Chondrocyte (in vitro differentiated cells): Measurements from ENCODE around the gene CRIM1. TPM values are rescaled to one million over a fixed set of nuclear protein-coding genes. Genes with fewer than 3 reads are reported as not detected.

ENCODE experiments used
- DNase-seq: peaks from one replicate; pipeline ENCODE4 v3.0.0; 2021; ENCODE audit warnings: mixed read lengths, low spot score
- H3K27ac Mint-ChIP-seq: one replicate; pipeline ENCODE4 v1.8.0; 2021; ENCODE audit warnings: mild to moderate bottlenecking, moderate library complexity, mixed read lengths; ENCODE audit not compliant: unreplicated experiment
- H3K27me3 Mint-ChIP-seq: 2 replicates; pipeline ENCODE4 v1.8.0; 2021; ENCODE audit warnings: low read depth, mixed read lengths
- H3K36me3 Mint-ChIP-seq: 2 replicates; pipeline ENCODE4 v1.8.0; 2021; ENCODE audit warnings: low read depth, mixed read lengths
- H3K4me1 Mint-ChIP-seq: 2 replicates; pipeline ENCODE4 v1.8.0; 2021; ENCODE audit warnings: low read depth, mild to moderate bottlenecking, mixed read lengths
- H3K4me3 Mint-ChIP-seq: one replicate; pipeline ENCODE4 v1.8.0; 2021; ENCODE audit warnings: mild to moderate bottlenecking, moderate library complexity, mixed read lengths; ENCODE audit not compliant: unreplicated experiment
- H3K9me3 Mint-ChIP-seq: 2 replicates; pipeline ENCODE4 v1.8.0; 2021; ENCODE audit warnings: low read depth, mixed read lengths
- CTCF ChIP-seq: fragments of 200-600 bp; sonication (generic); IDR thresholded peaks from 2 replicates; pipeline ENCODE4 v1.5.0; 2021; ENCODE audit warnings: antibody characterized with exemption, mild to moderate bottlenecking, moderate library complexity
- total RNA-seq: library from RNA; stranded (reverse); gene quantifications from 3 replicates; pipeline ENCODE4 v1.2.1, GENCODE V29; 2021

The CRIM1 gene
- total RNA-seq, 1 donor from 2014 or later, result 194 TPM

- peaks cover 20% of the 10 kb centered on the region for H3K36me3 Mint-ChIP-seq
- no peaks in the 10 kb centered on the region for H3K9me3 Mint-ChIP-seq
- no peak overlapping the region for H3K4me3 Mint-ChIP-seq
- no peak for DNase-seq
- no peaks in the 10 kb centered on the region for H3K27me3 Mint-ChIP-seq
- H3K4me1 Mint-ChIP-seq, result peaks cover 28% of the 10 kb centered on the region
- no peak overlapping the region for H3K27ac Mint-ChIP-seq
- no peak for TF ChIP-seq CTCF
These were observed 231.1 kb downstream of the CRIM1 start for GRCh38 chr2:36586672-36587071.

- H3K36me3 Mint-ChIP-seq, result peaks cover 19% of the 10 kb centered on the region
- peaks cover 29% of the 10 kb centered on the region for H3K4me1 Mint-ChIP-seq
- no peaks in the 10 kb centered on the region for H3K27me3 Mint-ChIP-seq
- TF ChIP-seq CTCF, result no peak
- H3K9me3 Mint-ChIP-seq, result no peaks in the 10 kb centered on the region
- H3K4me3 Mint-ChIP-seq, result no peak overlapping the region
- no peak for DNase-seq
- H3K27ac Mint-ChIP-seq, result no peak overlapping the region
These were observed 231.5 kb downstream of the CRIM1 start for GRCh38 chr2:36587101-36587500.

- Mint-ChIP-seq H3K36me3 (peaks cover 17% of the 10 kb centered on the region), H3K27me3 (no peaks in the 10 kb centered on the region), H3K4me1 (peaks cover 24% of the 10 kb centered on the region), H3K4me3 (no peak overlapping the region), H3K27ac (no peak overlapping the region), H3K9me3 (no peaks in the 10 kb centered on the region)
- no peak for DNase-seq
- TF ChIP-seq CTCF, result no peak
These were observed 232.0 kb downstream of the CRIM1 start for GRCh38 chr2:36587556-36587955.

GRCh38 chr2:36589230-36589630, 233.7 kb downstream of the CRIM1 start:
- peaks cover 10% of the 10 kb centered on the region for H3K4me1 Mint-ChIP-seq
- no peak for DNase-seq
- H3K36me3 Mint-ChIP-seq, result peaks cover 19% of the 10 kb centered on the region
- peak overlapping the region; percentile 9 for H3K27ac Mint-ChIP-seq
- H3K27me3 Mint-ChIP-seq, result no peaks in the 10 kb centered on the region
- no peaks in the 10 kb centered on the region for H3K9me3 Mint-ChIP-seq
- no peak overlapping the region for H3K4me3 Mint-ChIP-seq
- TF ChIP-seq CTCF, result no peak

GRCh38 chr2:36594849-36595248, 239.3 kb downstream of the CRIM1 start:
- Mint-ChIP-seq H3K36me3 (peaks cover 6% of the 10 kb centered on the region), H3K27ac (no peak overlapping the region), H3K27me3 (no peaks in the 10 kb centered on the region), H3K9me3 (no peaks in the 10 kb centered on the region), H3K4me3 (no peak overlapping the region), H3K4me1 (peaks cover 34% of the 10 kb centered on the region)
- DNase-seq, result no peak
- TF ChIP-seq CTCF, result no peak
